HG03521 (cell line): ENCODE results near the gene PLEKHG4B.

ENCODE experiments used
- ATAC-seq: cut with Tn5 transposase; IDR thresholded peaks from one replicate; pipeline ENCODE4 v1.9.1; 2021; ENCODE audit warnings: mild to moderate bottlenecking, moderate library complexity; ENCODE audit not compliant: unreplicated experiment

The PLEKHG4B gene

DNA sequence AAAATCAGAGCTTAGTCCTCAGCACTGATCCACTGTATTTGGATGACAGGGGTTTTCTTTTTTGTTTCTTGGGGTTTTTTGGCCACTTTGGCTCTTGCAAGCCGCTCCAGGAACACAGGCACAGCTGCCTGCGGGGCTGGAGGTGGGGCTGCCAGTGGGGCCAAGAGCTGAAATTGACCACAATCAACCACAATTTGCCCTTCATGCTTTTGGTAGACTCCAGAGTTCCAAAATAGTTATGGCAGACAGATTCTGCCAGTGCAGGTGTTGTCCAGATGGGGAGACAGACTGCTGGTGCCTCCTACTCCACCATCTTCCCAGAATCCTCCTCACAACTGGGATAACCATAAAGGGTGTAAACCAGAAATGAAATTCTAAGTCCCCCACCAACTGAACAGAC lies 36.5 kb downstream of the PLEKHG4B start:
- ATAC-seq = no peak

GRCh38 chr5:129148-129547 lies 37.2 kb downstream of the PLEKHG4B start:
- no peak for ATAC-seq

- ATAC-seq = no peak
Observed at GRCh38 chr5:129820-130219, 37.9 kb downstream of the PLEKHG4B start.

DNA sequence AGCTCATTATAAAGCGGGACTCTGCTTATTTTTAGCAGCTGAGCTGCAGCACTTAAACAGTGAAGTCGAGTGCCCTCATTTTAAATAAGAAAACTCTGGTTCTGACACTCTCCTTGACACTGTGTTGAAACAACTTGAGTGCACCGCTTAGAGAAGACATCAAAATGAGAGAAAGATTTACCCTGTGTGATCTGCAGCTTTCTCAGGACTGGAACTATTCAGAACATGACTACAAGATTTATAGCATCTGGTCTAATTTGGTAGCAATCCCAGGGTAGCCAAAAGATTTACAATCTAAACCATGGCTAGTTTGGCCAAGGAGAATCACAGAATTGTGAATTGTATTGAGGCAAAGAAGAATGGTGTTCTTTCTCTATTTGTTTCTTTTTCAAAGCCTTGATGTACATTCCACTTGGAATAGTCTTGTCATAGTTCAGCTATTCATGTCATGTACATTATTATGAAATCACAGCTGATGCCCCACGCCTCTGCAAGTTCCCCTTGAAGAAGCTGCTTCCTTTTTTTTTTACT lies 38.7 kb downstream of the PLEKHG4B start:
- no peak for ATAC-seq

- ATAC-seq = no peak
Observed at GRCh38 chr5:136901-137300, 44.9 kb downstream of the PLEKHG4B start.

- ATAC-seq = no peak
Observed at GRCh38 chr5:137741-138140, 45.8 kb downstream of the PLEKHG4B start.

DNA sequence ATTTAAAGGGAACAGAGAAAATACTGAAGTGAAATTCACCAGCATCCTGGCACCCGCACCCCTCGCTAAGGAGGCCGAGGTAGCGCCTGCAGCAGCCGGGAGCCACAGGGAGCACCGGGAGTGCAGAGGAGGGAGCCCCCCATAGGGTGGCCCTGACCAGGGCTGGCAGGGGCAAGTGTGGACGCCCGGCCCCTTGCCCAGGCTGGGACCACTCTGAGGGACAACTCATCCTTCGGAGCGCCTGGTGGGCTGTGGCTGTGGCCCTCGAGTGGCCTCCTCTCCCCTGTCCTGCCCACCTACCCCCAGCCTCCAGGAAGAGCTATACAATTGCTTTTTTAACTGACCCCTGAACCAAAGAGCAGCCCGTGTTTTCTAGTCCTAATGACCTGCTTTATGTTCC lies 47.0 kb downstream of the PLEKHG4B start:
- no peak for ATAC-seq

DNA sequence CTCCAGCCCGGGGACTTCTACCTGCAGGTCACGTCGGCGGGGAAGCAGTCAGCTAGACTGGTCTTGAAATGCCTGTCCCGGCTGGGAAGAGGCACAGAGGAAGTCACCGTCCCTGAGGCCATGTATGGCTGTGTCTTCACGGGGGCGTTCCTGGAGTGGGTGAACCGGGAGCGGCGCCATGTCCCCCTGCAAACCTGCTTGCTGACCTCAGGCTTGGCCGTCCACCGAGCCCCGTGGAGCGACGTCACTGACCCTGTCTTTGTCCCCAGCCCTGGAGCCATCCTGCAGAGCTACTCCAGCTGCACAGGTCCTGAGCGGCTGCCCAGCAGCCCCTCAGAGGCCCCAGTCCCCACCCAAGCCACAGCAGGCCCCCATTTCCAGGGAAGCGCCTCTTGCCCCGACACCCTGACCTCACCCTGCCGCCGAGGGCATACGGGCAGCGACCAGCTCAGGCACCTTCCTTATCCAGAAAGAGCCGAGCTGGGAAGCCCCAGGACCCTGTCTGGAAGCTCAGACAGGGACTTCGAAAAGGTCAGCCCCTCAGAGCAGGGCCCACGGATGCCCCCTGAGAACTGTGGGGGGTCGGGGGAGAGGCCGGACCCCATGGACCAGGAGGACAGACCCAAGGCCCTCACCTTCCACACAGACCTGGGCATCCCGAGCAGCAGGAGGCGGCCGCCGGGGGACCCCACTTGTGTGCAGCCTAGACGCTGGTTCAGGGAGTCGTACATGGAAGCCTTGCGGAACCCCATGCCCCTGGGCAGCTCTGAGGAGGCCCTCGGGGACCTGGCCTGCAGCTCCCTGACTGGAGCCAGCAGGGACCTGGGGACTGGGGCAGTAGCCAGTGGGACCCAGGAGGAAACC lies 47.8 kb downstream of the PLEKHG4B start:
- ATAC-seq = no peak

GRCh38 chr5:140443-140829 lies 48.5 kb downstream of the PLEKHG4B start:
- no peak for ATAC-seq

DNA sequence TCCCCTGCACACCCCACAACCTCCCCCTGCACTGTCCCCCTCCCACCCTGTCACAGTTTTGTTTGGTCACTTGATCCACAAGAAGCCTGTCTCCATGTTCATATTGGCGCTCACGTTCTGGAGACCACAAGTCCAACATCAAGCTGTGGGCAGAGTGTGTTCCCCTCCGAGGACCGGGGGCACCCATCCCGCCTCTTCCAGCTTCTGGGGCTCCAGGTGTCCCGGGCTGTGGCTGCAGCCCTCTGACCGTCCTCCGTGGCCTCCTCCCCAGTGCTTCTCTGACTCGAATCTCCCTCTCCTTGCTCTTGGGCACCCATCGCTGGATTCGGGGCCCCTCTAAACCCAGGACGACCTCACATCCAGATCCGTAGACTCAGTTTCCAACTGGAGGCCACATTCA lies 49.2 kb downstream of the PLEKHG4B start:
- no peak for ATAC-seq

DNA sequence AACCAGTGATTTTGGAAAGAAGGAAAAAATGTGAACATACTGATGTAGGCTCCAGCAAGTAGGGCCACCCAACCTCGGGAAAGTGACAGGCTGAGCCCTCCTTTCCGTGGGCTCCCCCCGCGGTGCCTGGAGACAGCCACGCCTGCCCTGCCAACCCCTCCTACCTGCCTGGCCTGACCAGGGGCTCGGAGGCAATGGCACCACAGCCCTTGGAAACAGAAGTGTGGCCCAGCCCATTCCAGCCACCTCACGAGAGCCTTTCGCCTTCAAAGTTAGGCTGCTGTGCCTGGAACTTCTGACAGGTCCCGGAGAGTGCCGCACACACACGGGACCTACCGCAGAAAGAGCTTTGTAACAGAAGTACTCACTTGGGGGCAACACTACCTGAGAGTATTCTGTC lies 49.8 kb downstream of the PLEKHG4B start:
- ATAC-seq = no peak

GRCh38 chr5:142246-142810 lies 50.4 kb downstream of the PLEKHG4B start:
- no peak for ATAC-seq

DNA sequence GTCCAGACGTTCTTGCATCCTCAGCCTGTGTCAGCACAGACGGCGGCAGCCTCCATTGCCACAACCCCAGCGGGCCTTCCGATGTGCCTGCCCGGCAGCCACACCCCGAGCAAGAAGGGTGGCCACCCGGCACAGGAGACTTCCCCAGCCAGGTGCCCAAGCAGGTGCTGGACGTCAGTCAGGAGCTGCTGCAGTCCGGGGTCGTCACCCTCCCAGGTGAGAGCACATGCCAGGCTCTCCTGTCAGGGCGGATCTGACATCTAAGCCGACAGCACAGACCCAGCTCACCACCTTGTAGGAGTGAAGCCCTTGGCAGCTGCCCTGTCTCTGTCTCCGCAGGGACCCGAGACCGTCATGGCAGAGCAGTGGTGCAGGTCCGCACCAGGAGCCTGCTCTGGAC lies 51.1 kb downstream of the PLEKHG4B start:
- ATAC-seq = no peak

DNA sequence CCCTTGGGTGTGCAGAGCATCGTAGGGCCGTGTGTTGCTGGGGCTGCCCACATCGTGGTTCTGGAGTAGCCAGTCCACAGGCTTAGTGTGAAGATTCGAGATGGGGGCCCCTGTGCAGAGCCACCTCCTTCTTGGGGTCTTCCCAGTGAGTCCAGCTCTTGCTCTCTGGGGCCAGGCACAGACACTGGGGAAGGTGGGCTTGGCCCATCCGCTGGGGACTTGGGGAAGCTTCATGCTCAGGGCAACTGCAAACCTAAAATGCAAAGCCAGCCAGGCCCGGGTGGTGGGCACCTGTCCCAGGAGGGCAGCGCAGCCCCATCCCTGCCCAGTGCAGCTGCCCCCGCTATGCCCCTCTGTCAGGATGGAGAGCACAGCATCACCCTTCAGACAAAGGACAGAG lies 53.0 kb downstream of the PLEKHG4B start:
- ATAC-seq = no peak

- ATAC-seq = no peak
Observed at GRCh38 chr5:145585-146323, 53.8 kb downstream of the PLEKHG4B start.

DNA sequence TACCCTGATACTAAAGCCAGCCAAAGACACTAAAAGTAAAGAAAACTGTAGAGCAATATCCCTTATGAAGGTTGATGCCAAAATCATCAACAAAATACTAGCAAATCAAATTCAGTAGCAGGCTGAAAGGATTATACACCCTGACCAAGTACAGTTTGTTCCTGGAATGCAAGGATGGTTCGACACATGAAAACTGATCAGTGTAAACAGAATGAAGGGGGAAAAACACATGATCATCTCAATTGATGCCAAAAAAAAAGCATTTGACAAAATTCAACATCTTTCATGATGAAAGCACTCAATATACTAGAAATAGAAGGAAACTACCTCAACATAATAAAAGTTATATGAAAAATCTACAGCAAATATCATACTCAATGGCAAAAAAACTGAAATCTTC lies 55.8 kb downstream of the PLEKHG4B start:
- ATAC-seq = no peak

GRCh38 chr5:149745-150485 lies 57.9 kb downstream of the PLEKHG4B start:
- ATAC-seq = no peak

DNA sequence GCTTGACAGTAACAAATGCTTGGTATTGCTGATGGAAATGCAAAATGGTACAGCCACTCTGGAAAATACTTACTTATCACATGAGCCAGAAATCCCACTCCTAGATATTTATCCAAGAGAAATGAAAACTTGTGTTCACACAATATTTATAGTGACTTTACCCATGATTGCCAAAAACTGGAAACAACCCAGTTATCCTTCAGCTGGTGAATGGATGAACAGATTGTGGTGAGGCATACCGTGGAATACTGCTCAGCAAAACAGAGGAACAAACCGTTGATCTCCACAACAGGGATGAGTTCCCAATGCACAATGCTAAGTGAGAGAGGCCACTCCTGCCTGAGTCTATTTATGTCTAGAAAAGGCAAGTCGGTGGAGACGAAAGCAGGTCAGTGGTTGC lies 58.8 kb downstream of the PLEKHG4B start:
- ATAC-seq = no peak

DNA sequence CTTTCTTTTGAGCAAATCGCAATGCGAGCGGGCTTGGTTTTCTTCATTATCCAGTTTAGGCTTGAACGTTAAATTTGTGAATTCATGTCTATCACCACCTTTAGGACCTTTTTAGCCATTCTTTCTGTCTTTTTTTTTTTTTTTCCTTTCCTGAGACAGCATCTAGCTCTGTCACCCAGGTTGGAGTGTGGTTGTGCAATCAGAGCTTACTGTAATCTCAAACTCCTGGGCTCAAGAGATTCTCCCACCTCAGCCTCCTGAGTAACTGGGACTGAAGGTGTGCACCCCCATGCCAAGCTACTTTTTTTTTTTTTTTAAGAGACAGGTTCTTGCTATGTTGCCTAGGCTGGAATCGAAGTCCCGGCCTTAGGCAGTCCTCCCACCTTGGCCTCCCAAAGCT lies 60.1 kb downstream of the PLEKHG4B start:
- no peak for ATAC-seq

DNA sequence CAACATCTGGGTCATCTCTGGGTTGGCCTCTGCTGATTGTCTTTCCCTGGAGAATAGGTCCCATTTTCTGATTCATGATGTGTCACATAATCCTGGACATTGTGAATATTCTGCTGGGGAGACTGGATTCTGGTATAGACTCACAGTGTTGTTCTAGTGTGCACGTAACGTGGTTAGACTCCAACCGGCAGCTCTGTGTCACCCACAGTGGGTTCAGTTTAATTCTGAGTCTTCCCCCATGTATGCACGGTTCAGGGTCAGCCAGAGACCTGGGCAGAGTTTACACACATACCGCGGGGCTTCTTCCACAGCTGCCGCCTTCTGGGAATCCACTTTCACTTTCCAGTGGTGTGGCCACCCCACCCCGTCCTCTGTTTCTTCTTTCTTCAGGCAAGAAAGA lies 61.3 kb downstream of the PLEKHG4B start:
- no peak for ATAC-seq

DNA sequence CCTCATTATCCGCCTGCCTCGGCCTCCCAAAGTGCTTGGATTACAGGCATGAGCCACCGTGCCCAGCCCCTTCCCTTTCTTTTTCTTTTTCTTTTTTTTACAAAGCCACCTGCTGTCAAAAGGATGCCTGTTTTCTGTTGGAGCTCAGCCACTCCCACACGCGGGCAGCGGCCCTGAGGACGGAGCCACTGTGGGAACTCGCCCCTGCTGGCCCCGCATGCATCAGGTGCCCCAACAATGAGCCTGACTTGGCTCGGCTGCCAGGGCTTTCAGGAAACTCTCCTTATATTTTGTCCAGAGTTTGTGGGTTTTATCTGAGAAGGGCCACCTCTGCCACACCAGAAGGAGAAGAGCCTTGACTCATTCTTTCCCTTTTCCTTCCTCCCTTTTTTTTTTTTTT lies 62.3 kb downstream of the PLEKHG4B start:
- no peak for ATAC-seq
